Small intestine (tissue), 7 donors: ENCODE results near the gene RNF208. TPM values are rescaled to one million over a fixed set of nuclear protein-coding genes. Genes with fewer than 3 reads are reported as not detected.
"Not testable (repeated sequence)": the region's sequence is repeated elsewhere in the genome, so short reads cannot be mapped to it uniquely, and the experiment has no call there.

Experiments used
- DNase-seq, 2 donors: peaks; one replicate each; pipeline versions ENCODE4 v3.0.0 to v3.0.0-alpha.2; 2013
- FAIRE-seq: peaks from 2 replicates; lab custom pipeline; 2012; peaks lifted over from hg19 to GRCh38; lab: Jason Lieb, UNC
- H3K27ac ChIP-seq, 3 donors: one replicate each; pipeline ENCODE4 v1.5.1; 2013; ENCODE audit warnings: low read length in 2 of 3, mild to moderate bottlenecking in 2 of 3, control low read depth in 1 of 3, inconsistent platforms in 1 of 3, low read depth in 1 of 3, moderate library complexity in 1 of 3
- H3K27me3 ChIP-seq, 3 donors: one replicate each; pipeline ENCODE4 v1.6.1; 2013; ENCODE audit warnings: low read length in 3 of 3, inconsistent platforms in 1 of 3; ENCODE audit not compliant: control insufficient read depth in 3 of 3, insufficient read depth in 3 of 3
- H3K36me3 ChIP-seq, 3 donors: one replicate each; pipeline ENCODE4 v1.6.1; 2013; ENCODE audit warnings: low read length in 3 of 3, inconsistent platforms in 1 of 3, low read depth in 1 of 3, mild to moderate bottlenecking in 1 of 3, moderate library complexity in 1 of 3; ENCODE audit not compliant: control insufficient read depth in 3 of 3, insufficient read depth in 2 of 3
- H3K4me1 ChIP-seq, 3 donors: one replicate each; pipeline ENCODE4 v1.6.1; 2013; ENCODE audit warnings: low read length in 2 of 3, inconsistent platforms in 1 of 3, low read depth in 1 of 3, mild to moderate bottlenecking in 1 of 3, moderate library complexity in 1 of 3; ENCODE audit not compliant: control insufficient read depth in 3 of 3, insufficient read depth in 2 of 3
- H3K4me3 ChIP-seq, 3 donors: one replicate each; pipeline ENCODE4 v1.5.1; 2013; ENCODE audit warnings: low read length in 3 of 3, control low read depth in 1 of 3, inconsistent platforms in 1 of 3, low read depth in 1 of 3, mild to moderate bottlenecking in 1 of 3, moderate library complexity in 1 of 3
- H3K9me3 ChIP-seq, 2 donors: one replicate each; pipeline ENCODE4 v1.6.1; 2013; ENCODE audit warnings: low read depth in 1 of 2, low read length in 1 of 2; ENCODE audit not compliant: control insufficient read depth in 2 of 2, insufficient read depth in 1 of 2
- WGBS, 3 donors: extraction: QIAGEN DNeasy Blood & Tissue Kit; methylation state at CpG; one replicate each; pipeline ENCODE4 v1.1.7; 2013; 5-methylcytosine and 5-hydroxymethylcytosine counted together
- polyA plus RNA-seq, 4 donors: library from polyadenylated mRNA; stranded (reverse) in 3 of 4; unstranded in 1 of 4; fragments of 200-250 nt in 3 of 4; fragments of 120-200 nt in 1 of 4; gene quantifications; one replicate each; pipeline versions ENCODE4 v1.2.1 to v1.2.3, GENCODE V29; 2013
- donor health status: healthy with polysubstance abuse.
- donor health status: control.
- donor health status: control.
- donor health status: Bipolar disorder and iron deficiency.
- donor health status: healthy.

Gene RNF208
- polyA plus RNA-seq, 4 donors, result 2.7 to 10.8 (median 8.3) TPM

DNA sequence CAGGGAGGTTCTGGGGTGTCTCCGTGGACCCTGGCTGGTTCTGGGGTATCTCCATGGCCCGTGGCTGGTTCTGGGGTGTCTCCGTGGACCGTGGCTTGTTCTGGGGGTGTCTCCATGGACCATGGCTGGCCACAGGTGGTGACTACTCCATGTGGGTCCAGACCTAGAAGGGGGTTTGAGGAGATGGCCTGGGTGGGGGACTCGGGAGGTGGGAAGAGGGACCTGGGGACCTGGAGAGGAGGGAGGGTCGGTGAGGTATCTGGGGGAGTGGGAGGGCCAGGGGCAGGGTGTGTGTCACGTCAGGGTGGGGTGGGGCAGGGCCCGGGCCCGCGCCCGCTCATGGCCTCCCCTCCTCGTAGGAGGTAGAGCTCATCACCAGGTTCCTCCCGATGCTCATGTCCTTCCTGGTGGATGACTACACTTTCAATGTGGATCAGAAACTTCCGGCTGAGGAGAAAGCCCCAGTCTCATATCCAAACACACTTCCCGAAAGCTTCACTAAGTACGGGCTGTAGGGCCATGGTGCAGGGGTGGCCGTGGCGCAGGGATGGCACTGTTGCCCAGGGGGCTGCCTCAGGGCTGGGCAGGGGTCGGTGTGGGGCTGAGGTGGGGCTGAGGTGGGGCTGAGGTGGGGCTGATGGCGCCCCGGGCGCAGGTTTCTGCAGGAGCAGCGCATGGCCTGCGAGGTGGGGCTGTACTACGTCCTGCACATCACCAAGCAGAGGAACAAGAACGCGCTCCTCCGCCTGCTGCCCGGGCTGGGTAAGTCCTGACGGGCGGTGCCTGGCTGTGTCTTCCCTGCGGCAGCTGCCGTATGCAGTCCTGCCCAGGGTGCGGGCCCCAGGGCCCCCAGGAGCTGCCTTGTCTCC is 44.8 kb upstream of the RNF208 start:
- no peak for DNase-seq
- H3K27ac ChIP-seq, result no peak overlapping the region
- no peaks in the 10 kb centered on the region for H3K9me3 ChIP-seq
- 90 to 94% (median 91%) methylated on average over 30 to 34 of the region's 34 CpGs for WGBS, 3 donors
- H3K27me3 ChIP-seq, result no peaks in the 10 kb centered on the region
- no peak overlapping the region for H3K4me3 ChIP-seq
- FAIRE-seq, result no peak
- peaks cover 7 to 91% (median 11%) of the 10 kb centered on the region in 3 donors for H3K36me3 ChIP-seq
- peaks cover 0 to 8% (median 3%) of the 10 kb centered on the region in 3 donors for H3K4me1 ChIP-seq

DNA sequence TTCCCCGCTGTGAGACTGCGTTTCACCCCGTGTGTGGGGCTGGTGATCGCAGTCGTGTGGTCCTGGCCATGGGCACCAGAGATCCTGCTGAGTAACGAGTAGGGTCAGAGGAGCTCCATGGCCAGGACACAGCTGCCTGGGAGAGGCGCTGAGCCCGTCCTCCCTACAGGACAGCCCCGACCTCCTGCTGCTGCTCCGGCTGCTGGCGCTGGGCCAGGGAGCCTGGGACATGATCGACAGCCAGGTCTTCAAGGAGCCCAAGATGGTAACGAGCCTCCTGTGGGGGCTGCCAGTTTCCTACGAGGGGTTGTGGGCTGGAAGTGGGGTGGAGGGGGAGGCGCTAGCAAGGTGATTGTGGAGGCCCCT is 44.1 kb upstream of the RNF208 start:
- Histone ChIP-seq H3K4me1 (peaks cover 0 to 8% (median 3%) of the 10 kb centered on the region in 3 donors), H3K27ac (no peak overlapping the region), H3K4me3 (no peak overlapping the region), H3K27me3 (no peaks in the 10 kb centered on the region), H3K36me3 (peaks cover 7 to 90% (median 8%) of the 10 kb centered on the region in 3 donors), H3K9me3 (no peaks in the 10 kb centered on the region)
- 88 to 92% (median 89%) methylated on average over 11 to 15 of the region's 15 CpGs for WGBS, 3 donors
- DNase-seq (no peak), FAIRE-seq (no peak)

DNA sequence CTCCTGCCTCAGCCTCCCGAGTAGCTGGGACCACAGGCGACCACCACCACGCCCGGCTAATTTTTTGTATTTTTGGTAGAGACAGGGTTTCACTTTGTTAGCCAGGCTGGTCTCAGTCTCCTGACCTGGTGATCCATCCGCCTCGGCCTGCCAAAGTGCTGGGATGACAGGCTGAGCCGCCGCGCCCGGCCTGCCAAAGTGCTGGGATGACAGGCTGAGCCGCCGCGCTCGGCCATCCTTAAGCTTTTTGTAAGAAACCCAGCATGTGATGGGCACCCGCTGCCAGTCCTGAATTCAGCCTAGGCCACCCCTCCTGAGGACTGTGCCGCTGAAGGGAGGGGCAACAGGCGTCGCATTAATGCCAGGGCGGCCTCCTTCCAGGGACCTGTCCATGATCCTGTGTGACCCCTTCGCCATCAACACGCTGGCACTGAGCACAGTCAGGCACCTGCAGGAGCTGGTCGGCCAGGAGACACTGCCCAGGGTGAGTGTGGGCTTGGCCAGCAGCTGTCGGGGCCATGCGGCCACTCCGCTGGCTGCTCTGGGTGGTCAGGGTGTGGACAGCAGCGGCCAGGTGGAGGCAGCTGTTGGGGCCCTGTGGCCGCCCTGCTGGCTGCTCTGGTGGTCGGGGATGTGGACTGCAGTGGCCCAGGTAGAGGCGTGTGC is 43.6 kb upstream of the RNF208 start:
- Histone ChIP-seq H3K27ac (no peak overlapping the region), H3K9me3 (no peaks in the 10 kb centered on the region), H3K27me3 (no peaks in the 10 kb centered on the region), H3K4me1 (peaks cover 0 to 8% (median 3%) of the 10 kb centered on the region in 3 donors), H3K36me3 (peaks cover 7 to 87% (median 8%) of the 10 kb centered on the region in 3 donors), H3K4me3 (no peak overlapping the region)
- 93 to 96% (median 94%) methylated on average over 28 to 29 of the region's 29 CpGs for WGBS, 3 donors
- FAIRE-seq (no peak), DNase-seq (no peak)

DNA sequence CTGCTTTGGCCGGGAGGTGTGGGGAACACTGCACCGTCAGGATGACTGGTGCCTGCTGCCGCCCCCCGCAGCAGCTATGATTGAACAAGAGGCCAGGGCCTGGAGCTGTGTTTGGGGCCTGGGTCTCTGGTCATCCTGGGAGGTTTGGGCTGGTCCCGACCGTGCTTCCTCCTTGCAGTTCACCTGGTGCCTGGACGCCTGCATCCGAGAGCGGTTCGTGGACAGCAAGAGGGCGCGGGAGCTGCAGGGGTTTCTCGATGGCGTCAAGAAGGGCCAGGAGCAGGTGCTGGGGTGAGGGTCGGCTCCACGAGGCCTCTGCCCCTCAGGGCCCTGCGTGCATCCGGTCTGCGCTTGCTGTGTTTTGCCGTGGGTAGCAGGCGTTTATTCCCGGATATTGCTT is 42.0 kb upstream of the RNF208 start:
- H3K27me3 ChIP-seq, result no peaks in the 10 kb centered on the region
- DNase-seq, result no peak

DNA sequence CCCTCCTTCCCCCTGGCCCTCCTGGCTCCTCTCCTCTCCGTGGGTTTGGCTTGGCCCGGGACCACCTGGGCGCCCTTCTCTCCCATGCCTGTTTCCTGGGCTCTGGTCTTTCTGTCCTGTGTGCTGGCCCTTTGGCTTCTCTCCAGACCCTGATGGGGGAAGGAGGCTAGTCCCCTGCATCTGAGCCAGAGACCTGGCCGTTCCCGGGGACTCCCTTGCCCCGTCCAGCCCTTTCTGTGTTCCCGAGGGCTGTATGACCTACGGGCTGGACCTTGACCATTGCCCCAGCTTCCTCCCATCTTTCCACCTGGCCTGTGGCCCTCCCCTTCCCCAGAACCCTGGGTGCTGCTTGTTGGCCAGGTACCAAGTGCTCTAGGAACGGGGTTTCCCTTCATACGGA is 41.5 kb upstream of the RNF208 start:
- FAIRE-seq, result no peak
- H3K27me3 ChIP-seq, result no peaks in the 10 kb centered on the region
- no peak overlapping the region for H3K4me3 ChIP-seq
- no peaks in the 10 kb centered on the region for H3K9me3 ChIP-seq
- no peaks in the 10 kb centered on the region for H3K4me1 ChIP-seq
- peaks cover 7 to 79% (median 14%) of the 10 kb centered on the region in 3 donors for H3K36me3 ChIP-seq
- no peak for DNase-seq
- WGBS, 3 donors, result 72 to 81% (median 75%) methylated on average over 9 to 10 of the region's 10 CpGs
- no peak overlapping the region for H3K27ac ChIP-seq

More for the DNA sequence above, 42.0 kb upstream of the RNF208 start:
- no peak for FAIRE-seq
- Histone ChIP-seq H3K4me1 (peaks cover 0 to 4% (median 2%) of the 10 kb centered on the region in 3 donors), H3K9me3 (no peaks in the 10 kb centered on the region), H3K36me3 (peaks cover 7 to 78% (median 11%) of the 10 kb centered on the region in 3 donors), H3K4me3 (no peak overlapping the region), H3K27ac (no peak overlapping the region)
- WGBS, 3 donors, result 93 to 97% (median 96%) methylated on average over 22 of the region's 22 CpGs

DNA sequence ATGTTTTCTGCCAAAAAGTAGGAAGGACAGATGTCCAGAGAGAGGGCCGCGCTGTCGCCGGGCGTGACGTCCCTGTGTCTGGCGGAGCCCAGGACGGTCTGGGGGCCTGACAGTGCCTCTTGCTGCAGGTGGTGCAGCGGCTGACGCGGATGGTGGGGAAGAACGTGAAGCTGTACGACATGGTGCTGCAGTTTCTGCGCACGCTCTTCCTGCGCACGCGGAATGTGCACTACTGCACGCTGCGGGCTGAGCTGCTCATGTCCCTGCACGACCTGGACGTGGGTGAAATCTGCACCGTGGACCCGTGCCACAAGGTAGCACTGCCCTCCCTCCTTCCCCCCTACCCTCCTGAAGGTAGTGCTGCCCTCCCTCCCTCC is 40.9 kb upstream of the RNF208 start:
- H3K27me3 ChIP-seq, result no peaks in the 10 kb centered on the region
- WGBS, 3 donors, result 91 to 95% (median 92%) methylated on average over 23 to 24 of the region's 24 CpGs
- no peak for FAIRE-seq
- no peak overlapping the region for H3K4me3 ChIP-seq
- H3K4me1 ChIP-seq, result no peaks in the 10 kb centered on the region
- H3K9me3 ChIP-seq, result no peaks in the 10 kb centered on the region
- no peak overlapping the region for H3K27ac ChIP-seq
- DNase-seq, result no peak
- H3K36me3 ChIP-seq, result peaks cover 7 to 79% (median 13%) of the 10 kb centered on the region in 3 donors

DNA sequence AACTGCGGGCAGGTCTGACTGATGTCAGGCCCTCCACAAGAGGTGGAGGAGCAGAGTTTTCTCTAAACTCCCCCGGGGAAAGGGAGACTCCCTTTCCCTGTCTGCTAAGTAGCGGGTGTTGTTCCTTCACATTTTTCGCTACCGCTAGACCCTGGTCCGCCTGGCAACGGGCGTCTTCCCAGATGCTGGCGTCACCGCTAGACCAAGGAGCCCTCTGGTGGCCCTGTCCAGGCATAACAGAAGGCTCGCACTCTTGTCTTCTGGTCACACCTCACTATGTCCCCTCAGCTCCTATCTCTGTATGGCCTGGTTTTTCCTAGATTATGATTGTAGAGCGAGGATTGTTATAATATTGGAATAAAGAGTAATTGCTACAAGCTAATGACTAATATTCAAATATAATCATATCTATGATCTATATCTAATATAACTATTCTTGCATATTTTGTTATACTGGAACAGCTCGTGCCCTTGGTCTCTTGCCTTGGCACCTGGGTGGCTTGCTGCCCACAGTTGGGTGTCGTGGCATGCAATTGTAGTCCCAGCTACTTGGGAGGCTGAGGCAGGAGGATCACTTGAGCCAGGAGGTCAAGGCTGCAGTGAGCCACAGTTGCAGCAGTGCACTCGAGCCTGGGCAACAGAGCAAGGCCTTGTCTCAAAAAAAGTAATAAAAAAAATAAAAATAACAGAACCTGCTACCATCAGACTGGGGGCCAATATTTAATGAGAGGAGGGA is 40.3 kb upstream of the RNF208 start:
- not testable (repeated sequence) for H3K27me3 ChIP-seq, H3K9me3 ChIP-seq, DNase-seq, H3K27ac ChIP-seq, H3K4me3 ChIP-seq, FAIRE-seq, H3K4me1 ChIP-seq
- 39 to 46% (median 45%) methylated on average over 14 to 15 of the region's 15 CpGs for WGBS, 3 donors
- peaks cover 7 to 76% (median 11%) of the 10 kb centered on the region in 3 donors for H3K36me3 ChIP-seq

DNA sequence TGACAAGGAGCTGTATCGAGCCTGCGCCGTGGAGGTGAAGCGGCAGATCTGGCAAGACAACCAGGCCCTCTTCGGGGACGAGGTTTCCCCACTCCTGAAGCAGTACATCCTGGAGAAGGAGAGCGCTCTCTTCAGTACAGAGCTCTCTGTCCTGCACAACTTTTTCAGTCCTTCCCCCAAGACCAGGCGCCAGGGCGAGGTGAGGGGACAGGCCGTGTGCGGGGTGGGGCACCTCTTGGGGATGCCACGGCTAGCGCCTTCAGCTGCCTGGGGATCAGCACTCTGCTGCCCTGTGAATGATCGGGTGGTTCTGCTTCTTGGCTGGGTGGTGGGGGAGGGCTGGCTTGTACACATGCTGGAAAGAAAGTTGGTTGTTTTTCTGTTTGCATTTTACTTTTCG is 34.8 kb upstream of the RNF208 start:
- Histone ChIP-seq H3K4me1 (peaks cover 8 to 29% (median 8%) of the 10 kb centered on the region in 3 donors), H3K27ac (no peak overlapping the region), H3K4me3 (peak overlapping the region in 1 of 3 donors; percentile 86), H3K27me3 (no peaks in the 10 kb centered on the region), H3K9me3 (no peaks in the 10 kb centered on the region), H3K36me3 (peaks cover 0 to 42% (median 6%) of the 10 kb centered on the region in 3 donors)
- whole genome bisulfite sequencing, 3 donors, result 89 to 93% (median 89%) methylated on average over 15 of the region's 15 CpGs
- no peak for DNase-seq
- no peak for FAIRE-seq
